ENCODE results near the gene RSU1.

- TF ChIP-seq CTCF (IDR thresholded peaks at IDR 0.05; ENCODE audit: low read depth, low read length), result no peak
- TF ChIP-seq EZH2phosphoT487 (IDR thresholded peaks at IDR 0.05; ENCODE audit: low read depth), result no peak
Measured at GRCh38 chr10:16752099-16752498, 65.1 kb downstream of the RSU1 start.
